Neural cell (in vitro differentiated cells): Measurements from ENCODE around the gene LRRC18. TPM values are rescaled to one million over a fixed set of nuclear protein-coding genes. Genes with fewer than 3 reads are reported as not detected.

ENCODE experiments used
- H2AFZ ChIP-seq: fragments of 200-600, 300-800 bp; sonication (generic), shearing (Covaris generic); 2 replicates; pipeline ENCODE4 v1.6.0; 2014; ENCODE audit warnings: low read depth, mild to moderate bottlenecking, antibody characterized with exemption, low read length, moderate library complexity
- H3F3A ChIP-seq: fragments of 200-600 bp; shearing (Covaris generic); 2 replicates; pipeline ENCODE4 v1.6.1; 2016; ENCODE audit warnings: mild to moderate bottlenecking, moderate library complexity, mixed read lengths, antibody characterized with exemption, low read length; ENCODE audit not compliant: insufficient read depth, poor library complexity, severe bottlenecking
- H3K27ac ChIP-seq: fragments of 200-600, 300-800 bp; sonication (generic), shearing (Covaris generic); 2 replicates; pipeline ENCODE4 v1.5.1; 2014; ENCODE audit warnings: mild to moderate bottlenecking, low read length, moderate library complexity
- H3K27me3 ChIP-seq: fragments of 300-800, 200-600 bp; sonication (generic), shearing (Covaris generic); 2 replicates; pipeline ENCODE4 v1.6.0; 2014; ENCODE audit warnings: mild to moderate bottlenecking, low read depth, low read length, moderate library complexity; ENCODE audit not compliant: insufficient read depth
- H3K36me3 ChIP-seq: fragments of 300-800, 200-600 bp; sonication (generic), shearing (Covaris generic); 2 replicates; pipeline ENCODE4 v1.5.1; 2014; ENCODE audit warnings: mild to moderate bottlenecking, antibody characterized with exemption, low read length, moderate library complexity; ENCODE audit not compliant: insufficient read depth
- H3K4me2 ChIP-seq: fragments of 300-800, 200-600 bp; sonication (generic), shearing (Covaris generic); 2 replicates; pipeline ENCODE4 v1.6.0; 2014; ENCODE audit warnings: mild to moderate bottlenecking, low read length
- H3K4me3 ChIP-seq: fragments of 300-800, 200-600 bp; sonication (generic), shearing (Covaris generic); 2 replicates; pipeline ENCODE4 v1.5.1; 2014; ENCODE audit warnings: mild to moderate bottlenecking, low read length, moderate library complexity
- H3K79me2 ChIP-seq: fragments of 200-600 bp; shearing (Covaris generic); replicated peaks from 2 replicates; pipeline ENCODE4 v1.6.0; 2014; ENCODE audit warnings: mild to moderate bottlenecking, low read length, moderate library complexity; ENCODE audit not compliant: insufficient read depth
- H3K9ac ChIP-seq: fragments of 300-800, 200-600 bp; sonication (generic), shearing (Covaris generic); 2 replicates; pipeline ENCODE4 v1.6.1; 2016; ENCODE audit warnings: mild to moderate bottlenecking, low read length, mixed read lengths
- H3K9me2 ChIP-seq: fragments of 200-600 bp; shearing (Covaris generic); 2 replicates; pipeline ENCODE4 v1.6.1; 2016; ENCODE audit warnings: mild to moderate bottlenecking, low read length, mixed read lengths; ENCODE audit not compliant: insufficient read depth
- H3K9me3 ChIP-seq: fragments of 200-600, 300-800 bp; sonication (generic), shearing (Covaris generic); 2 replicates; pipeline ENCODE4 v1.6.1; 2016; ENCODE audit warnings: mild to moderate bottlenecking, mixed run types, low read length, moderate library complexity, mixed read lengths
- H4K20me1 ChIP-seq: fragments of 200-600 bp; shearing (Covaris generic); 2 replicates; pipeline ENCODE4 v1.6.1; 2016; ENCODE audit warnings: mild to moderate bottlenecking, mixed run types; ENCODE audit not compliant: insufficient read depth
- EP300 ChIP-seq: fragments of 450-650 bp; conservative IDR thresholded peaks from 2 replicates; pipeline ENCODE4 v1.6.1; 2014; ENCODE audit warnings: antibody characterized with exemption, mild to moderate bottlenecking, moderate library complexity; ENCODE audit not compliant: poor library complexity, severe bottlenecking
- EZH2 ChIP-seq: fragments of 200-600, 300-800 bp; shearing (Covaris generic), sonication (generic); IDR thresholded peaks from 2 replicates; pipeline ENCODE4 v1.6.1; 2014; ENCODE audit warnings: antibody characterized with exemption, low read length, borderline replicate concordance, mild to moderate bottlenecking; ENCODE audit not compliant: insufficient read depth, poor library complexity, severe bottlenecking
- MXI1 ChIP-seq: fragments of 450-650 bp; conservative IDR thresholded peaks from 2 replicates; pipeline ENCODE4 v1.6.1; 2014; ENCODE audit warnings: antibody characterized with exemption, mild to moderate bottlenecking; ENCODE audit not compliant: poor library complexity, severe bottlenecking
- POLR2AphosphoS5 ChIP-seq: IDR thresholded peaks from 2 replicates; pipeline ENCODE4 v1.6.1; 2012
- RAD21 ChIP-seq: fragments of 450-650 bp; conservative IDR thresholded peaks from 2 replicates; pipeline ENCODE4 v1.6.1; 2014; ENCODE audit warnings: antibody characterized with exemption, mild to moderate bottlenecking, moderate library complexity
- SMC3 ChIP-seq: fragments of 450-650 bp; conservative IDR thresholded peaks from 2 replicates; pipeline ENCODE4 v1.6.1; 2014; ENCODE audit warnings: antibody characterized with exemption, mild to moderate bottlenecking, moderate library complexity; ENCODE audit not compliant: poor library complexity
- TAF1 ChIP-seq: IDR thresholded peaks from 2 replicates; pipeline ENCODE4 v1.6.1; 2012; ENCODE audit warnings: low read depth
- polyA plus RNA-seq: library from polyadenylated mRNA; depleted of rRNA; stranded (reverse); fragments of >200 nt; gene quantifications from 2 replicates; pipeline ENCODE4 v1.2.3, GENCODE V29; 2014
- TF ChIP-seq, protein P1 (sequence below): IDR thresholded peaks from 2 replicates; pipeline ENCODE4 v1.6.1; 2012; ENCODE audit warnings: borderline replicate concordance
- TF ChIP-seq, protein P2 (sequence below): fragments of 450-650 bp; IDR thresholded peaks from 2 replicates; pipeline ENCODE4 v1.5.1; 2014; ENCODE audit warnings: antibody characterized with exemption, mild to moderate bottlenecking, moderate library complexity; ENCODE audit not compliant: poor library complexity, severe bottlenecking

Gene LRRC18
- polyA plus RNA-seq, 1 donor from 2014 or later: not detected

DNA sequence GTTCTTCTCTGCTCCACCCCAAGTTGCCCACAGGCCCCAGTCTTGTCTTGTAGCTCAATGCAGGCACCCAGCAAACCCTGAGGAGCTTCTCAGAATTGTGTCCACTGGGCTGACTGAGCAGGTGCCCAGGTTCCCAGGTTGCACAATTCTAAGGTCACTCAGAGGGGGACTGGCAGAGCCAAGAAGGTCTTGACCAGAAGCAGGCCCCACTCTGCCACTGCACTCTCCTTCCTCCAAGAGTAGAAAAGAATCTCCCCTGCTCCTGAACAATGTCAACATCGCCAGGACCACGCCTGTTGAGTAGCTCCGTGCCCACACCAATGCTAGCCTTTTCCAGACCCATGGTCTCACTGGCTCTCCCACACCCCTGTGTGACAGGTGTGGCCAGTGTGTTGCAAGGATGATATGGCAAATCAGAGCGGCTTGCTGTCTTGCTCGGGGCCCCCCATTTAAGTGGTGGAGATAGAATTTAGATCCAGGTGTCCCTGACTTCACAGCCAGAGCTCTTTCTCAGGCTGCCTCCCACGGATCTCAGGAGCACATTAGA lies 577 bp downstream of the LRRC18 start:
- Histone ChIP-seq H3K4me3 (no peak overlapping the region), H3F3A (no peaks in the 10 kb centered on the region), H3K27me3 (no peaks in the 10 kb centered on the region), H3K36me3 (no peaks in the 10 kb centered on the region), H3K9ac (no peak overlapping the region), H3K27ac (no peak overlapping the region), H3K79me2 (no peaks in the 10 kb centered on the region), H3K4me2 (no peak overlapping the region), H3K9me2 (no peaks in the 10 kb centered on the region), H3K9me3 (no peaks in the 10 kb centered on the region), H2AFZ (no peak overlapping the region), H4K20me1 (no peaks in the 10 kb centered on the region)
- TF ChIP-seq RAD21 (no peak), SMC3 (no peak), MXI1 (no peak), EZH2 (no peak), TAF1 (no peak)
- TF ChIP-seq, protein P1, sequence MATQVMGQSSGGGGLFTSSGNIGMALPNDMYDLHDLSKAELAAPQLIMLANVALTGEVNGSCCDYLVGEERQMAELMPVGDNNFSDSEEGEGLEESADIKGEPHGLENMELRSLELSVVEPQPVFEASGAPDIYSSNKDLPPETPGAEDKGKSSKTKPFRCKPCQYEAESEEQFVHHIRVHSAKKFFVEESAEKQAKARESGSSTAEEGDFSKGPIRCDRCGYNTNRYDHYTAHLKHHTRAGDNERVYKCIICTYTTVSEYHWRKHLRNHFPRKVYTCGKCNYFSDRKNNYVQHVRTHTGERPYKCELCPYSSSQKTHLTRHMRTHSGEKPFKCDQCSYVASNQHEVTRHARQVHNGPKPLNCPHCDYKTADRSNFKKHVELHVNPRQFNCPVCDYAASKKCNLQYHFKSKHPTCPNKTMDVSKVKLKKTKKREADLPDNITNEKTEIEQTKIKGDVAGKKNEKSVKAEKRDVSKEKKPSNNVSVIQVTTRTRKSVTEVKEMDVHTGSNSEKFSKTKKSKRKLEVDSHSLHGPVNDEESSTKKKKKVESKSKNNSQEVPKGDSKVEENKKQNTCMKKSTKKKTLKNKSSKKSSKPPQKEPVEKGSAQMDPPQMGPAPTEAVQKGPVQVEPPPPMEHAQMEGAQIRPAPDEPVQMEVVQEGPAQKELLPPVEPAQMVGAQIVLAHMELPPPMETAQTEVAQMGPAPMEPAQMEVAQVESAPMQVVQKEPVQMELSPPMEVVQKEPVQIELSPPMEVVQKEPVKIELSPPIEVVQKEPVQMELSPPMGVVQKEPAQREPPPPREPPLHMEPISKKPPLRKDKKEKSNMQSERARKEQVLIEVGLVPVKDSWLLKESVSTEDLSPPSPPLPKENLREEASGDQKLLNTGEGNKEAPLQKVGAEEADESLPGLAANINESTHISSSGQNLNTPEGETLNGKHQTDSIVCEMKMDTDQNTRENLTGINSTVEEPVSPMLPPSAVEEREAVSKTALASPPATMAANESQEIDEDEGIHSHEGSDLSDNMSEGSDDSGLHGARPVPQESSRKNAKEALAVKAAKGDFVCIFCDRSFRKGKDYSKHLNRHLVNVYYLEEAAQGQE: no peak
- TF ChIP-seq, protein P2, sequence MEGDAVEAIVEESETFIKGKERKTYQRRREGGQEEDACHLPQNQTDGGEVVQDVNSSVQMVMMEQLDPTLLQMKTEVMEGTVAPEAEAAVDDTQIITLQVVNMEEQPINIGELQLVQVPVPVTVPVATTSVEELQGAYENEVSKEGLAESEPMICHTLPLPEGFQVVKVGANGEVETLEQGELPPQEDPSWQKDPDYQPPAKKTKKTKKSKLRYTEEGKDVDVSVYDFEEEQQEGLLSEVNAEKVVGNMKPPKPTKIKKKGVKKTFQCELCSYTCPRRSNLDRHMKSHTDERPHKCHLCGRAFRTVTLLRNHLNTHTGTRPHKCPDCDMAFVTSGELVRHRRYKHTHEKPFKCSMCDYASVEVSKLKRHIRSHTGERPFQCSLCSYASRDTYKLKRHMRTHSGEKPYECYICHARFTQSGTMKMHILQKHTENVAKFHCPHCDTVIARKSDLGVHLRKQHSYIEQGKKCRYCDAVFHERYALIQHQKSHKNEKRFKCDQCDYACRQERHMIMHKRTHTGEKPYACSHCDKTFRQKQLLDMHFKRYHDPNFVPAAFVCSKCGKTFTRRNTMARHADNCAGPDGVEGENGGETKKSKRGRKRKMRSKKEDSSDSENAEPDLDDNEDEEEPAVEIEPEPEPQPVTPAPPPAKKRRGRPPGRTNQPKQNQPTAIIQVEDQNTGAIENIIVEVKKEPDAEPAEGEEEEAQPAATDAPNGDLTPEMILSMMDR: no peak

DNA sequence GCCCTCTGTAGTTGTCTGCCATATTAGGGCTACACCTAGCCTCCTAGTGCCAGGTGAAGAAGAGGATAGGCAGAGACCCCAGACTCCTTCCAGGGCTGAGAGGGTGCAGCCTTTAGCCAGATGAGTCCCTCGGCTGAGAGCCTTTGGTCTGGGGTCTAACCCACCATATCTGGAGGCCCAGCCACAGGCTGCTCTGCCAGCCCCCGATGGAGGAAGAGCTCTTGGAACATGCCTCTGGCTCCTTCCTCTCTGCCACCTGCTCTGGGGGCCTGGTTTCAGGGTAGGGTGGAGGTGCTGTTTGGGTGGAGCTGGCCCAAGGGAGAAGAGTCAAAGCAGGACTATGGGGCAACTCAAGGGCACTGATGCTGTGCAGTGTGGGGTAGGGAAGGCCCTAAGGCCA lies 1.4 kb downstream of the LRRC18 start:
- no peaks in the 10 kb centered on the region for H3F3A ChIP-seq
- H3K4me3 ChIP-seq: no peak overlapping the region
- no peaks in the 10 kb centered on the region for H3K36me3 ChIP-seq
- no peaks in the 10 kb centered on the region for H3K9me2 ChIP-seq
- no peaks in the 10 kb centered on the region for H3K79me2 ChIP-seq
- H4K20me1 ChIP-seq: no peaks in the 10 kb centered on the region
- no peak overlapping the region for H2AFZ ChIP-seq
- no peaks in the 10 kb centered on the region for H3K27me3 ChIP-seq
- H3K4me2 ChIP-seq: no peak overlapping the region
- H3K9ac ChIP-seq: no peak overlapping the region
- no peak overlapping the region for H3K27ac ChIP-seq
- TF ChIP-seq RAD21 (no peak), SMC3 (no peak), TAF1 (no peak), POLR2AphosphoS5 (no peak), EZH2 (no peak), MXI1 (no peak), EP300 (no peak)
- TF ChIP-seq, protein P1: no peak
- TF ChIP-seq, protein P2: no peak
- H3K9me3 ChIP-seq: no peaks in the 10 kb centered on the region
